ENCODE results near the gene RPA1. TPM values are rescaled to one million over a fixed set of nuclear protein-coding genes. Genes with fewer than 3 reads are reported as not detected.

RPA1 gene
- total RNA-seq, 2 experiments from 2014 or later: 314 to 325 TPM

GRCh38 chr17:1899403-1900000 is 69.7 kb downstream of the RPA1 start:
- H3K4me3 Mint-ChIP-seq: no peak overlapping the region
- ATAC-seq: no peak
- peaks cover 6% of the 10 kb centered on the region for H3K27me3 Mint-ChIP-seq (ENCODE audit: low read depth)
- no peaks in the 10 kb centered on the region for H3K9me3 Mint-ChIP-seq (ENCODE audit: insufficient read depth)
- peaks cover 43% of the 10 kb centered on the region for H3K36me3 Mint-ChIP-seq (ENCODE audit: low read depth)
- no peak for DNase-seq
- H3K27ac Mint-ChIP-seq: no peak overlapping the region
- peaks cover 2% of the 10 kb centered on the region for H3K4me1 Mint-ChIP-seq (ENCODE audit: low read depth)
- POLR2A ChIA-PET: no interaction called here
- CTCF ChIA-PET: no interaction called here

GRCh38 chr17:1904273-1905182 is 74.7 kb downstream of the RPA1 start:
- Mint-ChIP-seq H3K9me3 (ENCODE audit: insufficient read depth) (no peaks in the 10 kb centered on the region), H3K4me3 (no peak overlapping the region), H3K27ac (no peak overlapping the region), H3K4me1 (ENCODE audit: low read depth) (peaks cover 9% of the 10 kb centered on the region), H3K27me3 (ENCODE audit: low read depth) (peaks cover 42% of the 10 kb centered on the region), H3K36me3 (ENCODE audit: low read depth) (peaks cover 3% of the 10 kb centered on the region)
- ATAC-seq (no peak), DNase-seq (no peak)
- ChIA-PET CTCF (interaction anchor here (1.8 kb wide), 1 partner anchor 11 kb away, joined by 5 read pairs; no protein-coding TSS in a partner anchor), POLR2A (no interaction called here)

- ChIA-PET CTCF (interaction anchor here (1.8 kb wide), 1 partner anchor 236 kb away, joined by 5 read pairs; no protein-coding TSS in a partner anchor), POLR2A (no interaction called here)
- peaks cover 47% of the 10 kb centered on the region for H3K27me3 Mint-ChIP-seq (ENCODE audit: low read depth)
Observed at GRCh38 chr17:1905190-1905913, 75.5 kb downstream of the RPA1 start.

GRCh38 chr17:1906662-1907101 is 76.9 kb downstream of the RPA1 start:
- ATAC-seq (no peak), DNase-seq (no peak)
- H3K4me1 Mint-ChIP-seq (ENCODE audit: low read depth): peaks cover 9% of the 10 kb centered on the region
- no peaks in the 10 kb centered on the region for H3K36me3 Mint-ChIP-seq (ENCODE audit: low read depth)
- ChIA-PET CTCF (interaction anchor here (0.6 to 1.8 kb wide), 2 partner anchors 123 to 238 kb away, joined by 3 to 5 read pairs; partner anchors contain the start of gene DPH1), POLR2A (no interaction called here)
- H3K4me3 Mint-ChIP-seq: no peak overlapping the region
- peaks cover 50% of the 10 kb centered on the region for H3K27me3 Mint-ChIP-seq (ENCODE audit: low read depth)
- H3K27ac Mint-ChIP-seq: no peak overlapping the region
- no peaks in the 10 kb centered on the region for H3K9me3 Mint-ChIP-seq (ENCODE audit: insufficient read depth)

More at GRCh38 chr17:1905190-1905913, 75.5 kb downstream of the RPA1 start:
- ATAC-seq (no peak), DNase-seq (no peak)
- Mint-ChIP-seq H3K9me3 (ENCODE audit: insufficient read depth) (no peaks in the 10 kb centered on the region), H3K4me3 (no peak overlapping the region), H3K36me3 (ENCODE audit: low read depth) (no peaks in the 10 kb centered on the region), H3K4me1 (ENCODE audit: low read depth) (peaks cover 9% of the 10 kb centered on the region), H3K27ac (no peak overlapping the region)

GRCh38 chr17:1907216-1907631 is 77.4 kb downstream of the RPA1 start:
- no peaks in the 10 kb centered on the region for H3K9me3 Mint-ChIP-seq (ENCODE audit: insufficient read depth)
- POLR2A ChIA-PET: no interaction called here
- CTCF ChIA-PET: interaction anchor here (0.6 kb wide), 1 partner anchor 123 kb away, joined by 3 read pairs; the partner anchor contains the start of gene DPH1
- DNase-seq (no peak), ATAC-seq (no peak)
- H3K36me3 Mint-ChIP-seq (ENCODE audit: low read depth): no peaks in the 10 kb centered on the region
- H3K4me1 Mint-ChIP-seq (ENCODE audit: low read depth): peaks cover 9% of the 10 kb centered on the region
- H3K27me3 Mint-ChIP-seq (ENCODE audit: low read depth): peaks cover 52% of the 10 kb centered on the region
- no peak overlapping the region for H3K27ac Mint-ChIP-seq
- no peak overlapping the region for H3K4me3 Mint-ChIP-seq

GRCh38 chr17:1907909-1908698 is 78.3 kb downstream of the RPA1 start:
- DNase-seq: peak; percentile 25
- Mint-ChIP-seq H3K9me3 (ENCODE audit: insufficient read depth) (no peaks in the 10 kb centered on the region), H3K36me3 (ENCODE audit: low read depth) (no peaks in the 10 kb centered on the region), H3K27me3 (ENCODE audit: low read depth) (peaks cover 52% of the 10 kb centered on the region), H3K4me1 (ENCODE audit: low read depth) (peaks cover 9% of the 10 kb centered on the region), H3K27ac (no peak overlapping the region), H3K4me3 (peak overlapping the region; percentile 31)
- CTCF ChIA-PET: interaction anchor here (0.9 to 2.9 kb wide), 13 partner anchors 14 to 375 kb away, joined by 3 to 21 read pairs (median 4); partner anchors contain the start of genes OVCA2 and RTN4RL1
- peak; percentile 52 for ATAC-seq
- POLR2A ChIA-PET: no interaction called here

GRCh38 chr17:1908699-1909309 is 79.0 kb downstream of the RPA1 start:
- no peak overlapping the region for H3K27ac Mint-ChIP-seq
- POLR2A ChIA-PET: interaction anchor here (0.7 to 1.3 kb wide), 2 partner anchors 121 to 357 kb away, joined by 3 to 4 read pairs; partner anchors contain the start of gene DPH1
- ATAC-seq: peak; percentile 80
- peaks cover 9% of the 10 kb centered on the region for H3K4me1 Mint-ChIP-seq (ENCODE audit: low read depth)
- H3K4me3 Mint-ChIP-seq: no peak overlapping the region
- CTCF ChIA-PET: interaction anchor here (0.7 to 2.9 kb wide), 16 partner anchors 10 to 507 kb away, joined by 3 to 21 read pairs (median 4); partner anchors contain the start of genes OVCA2 and RTN4RL1
- H3K27me3 Mint-ChIP-seq (ENCODE audit: low read depth): peaks cover 50% of the 10 kb centered on the region
- no peaks in the 10 kb centered on the region for H3K9me3 Mint-ChIP-seq (ENCODE audit: insufficient read depth)
- DNase-seq: peak; percentile 59
- no peaks in the 10 kb centered on the region for H3K36me3 Mint-ChIP-seq (ENCODE audit: low read depth)

GRCh38 chr17:1909985-1910384 is 80.2 kb downstream of the RPA1 start:
- ChIA-PET POLR2A (interaction anchor here (0.9 to 1.3 kb wide), 2 partner anchors 9 to 120 kb away, joined by 4 to 8 read pairs; partner anchors contain the start of gene DPH1), CTCF (interaction anchor here (0.7 to 2.9 kb wide), 10 partner anchors 9 to 506 kb away, joined by 3 to 21 read pairs (median 4); partner anchors contain the start of gene RTN4RL1)
- H3K36me3 Mint-ChIP-seq (ENCODE audit: low read depth): no peaks in the 10 kb centered on the region
- no peak for DNase-seq
- no peaks in the 10 kb centered on the region for H3K9me3 Mint-ChIP-seq (ENCODE audit: insufficient read depth)
- H3K4me3 Mint-ChIP-seq: no peak overlapping the region
- peaks cover 45% of the 10 kb centered on the region for H3K27me3 Mint-ChIP-seq (ENCODE audit: low read depth)
- no peak overlapping the region for H3K27ac Mint-ChIP-seq
- no peak for ATAC-seq
- H3K4me1 Mint-ChIP-seq (ENCODE audit: low read depth): peaks cover 9% of the 10 kb centered on the region

- ATAC-seq: no peak
- Mint-ChIP-seq H3K36me3 (ENCODE audit: low read depth) (no peaks in the 10 kb centered on the region), H3K4me3 (no peak overlapping the region), H3K27me3 (ENCODE audit: low read depth) (peaks cover 29% of the 10 kb centered on the region), H3K9me3 (ENCODE audit: insufficient read depth) (no peaks in the 10 kb centered on the region), H3K4me1 (ENCODE audit: low read depth) (peaks cover 7% of the 10 kb centered on the region), H3K27ac (no peak overlapping the region)
- DNase-seq: no peak
- CTCF ChIA-PET: interaction anchor here (0.5 kb wide), 1 partner anchor 10 kb away, joined by 3 read pairs; no protein-coding TSS in a partner anchor
- POLR2A ChIA-PET: no interaction called here
Observed at GRCh38 chr17:1912146-1912545, 82.3 kb downstream of the RPA1 start.

GRCh38 chr17:1913702-1914101 is 83.9 kb downstream of the RPA1 start:
- DNase-seq (no peak), ATAC-seq (no peak)
- Mint-ChIP-seq H3K4me1 (ENCODE audit: low read depth) (peaks cover 4% of the 10 kb centered on the region), H3K9me3 (ENCODE audit: insufficient read depth) (no peaks in the 10 kb centered on the region), H3K27me3 (ENCODE audit: low read depth) (peaks cover 17% of the 10 kb centered on the region), H3K4me3 (no peak overlapping the region), H3K27ac (no peak overlapping the region), H3K36me3 (ENCODE audit: low read depth) (no peaks in the 10 kb centered on the region)
- ChIA-PET CTCF (no interaction called here), POLR2A (no interaction called here)

All from activated CD8-positive, alpha-beta T cell treated with anti-CD3 and anti-CD28 coated beads, Interleukin-2, amount 10 ng/mL, durations not matched to agents 7 days and 5 days (primary cell).